Pancreas (tissue), 10 donors: Measurements from ENCODE around the gene PARP3. TPM values are rescaled to one million over a fixed set of nuclear protein-coding genes. Genes with fewer than 3 reads are reported as not detected.

ENCODE experiments used
- ATAC-seq, 4 donors: fragments of 200-7000 bp; cut with Tn5 transposase; one replicate each; pipeline versions ENCODE4 v1.8.0 to v1.9.1; 2020; ENCODE audit warnings: mild to moderate bottlenecking in 4 of 4, moderate library complexity in 4 of 4
- DNase-seq, 6 donors: peaks; one replicate each; pipeline ENCODE4 v3.0.0-alpha.2; 2020
- FAIRE-seq: peaks from 2 replicates; lab custom pipeline; 2012; peaks lifted over from hg19 to GRCh38; lab: Jason Lieb, UNC
- H3K27ac ChIP-seq, 4 donors: fragments of 200-600 bp; sonication (generic); 1 replicate in 3 of 4; 2 replicates in 1 of 4; pipeline versions ENCODE4 v1.5.0 to v1.8.0; 2020
- H3K27me3 ChIP-seq, 4 donors: fragments of 200-600 bp; one replicate each; pipeline ENCODE4 v1.8.0; 2021
- H3K36me3 ChIP-seq, 3 donors: fragments of 200-600 bp; sonication (generic) in 1 of 3; one replicate each; pipeline versions ENCODE4 v1.5.0 to v1.8.0; 2020 to 2021
- H3K4me1 ChIP-seq, 3 donors: fragments of 200-600 bp; one replicate each; pipeline ENCODE4 v1.8.0; 2021
- H3K4me3 ChIP-seq, 4 donors: fragments of 200-600 bp; sonication (generic) in 2 of 4; one replicate each; pipeline versions ENCODE4 v1.5.0 to v1.8.0; 2020 to 2021
- H3K9me3 ChIP-seq, 4 donors: fragments of 200-600 bp; one replicate each; pipeline ENCODE4 v1.8.0; 2021
- WGBS, 2 donors: extraction: QIAGEN DNeasy Blood & Tissue Kit; methylation state at CpG; one replicate each; pipeline ENCODE4 v1.1.7; 2013; 5-methylcytosine and 5-hydroxymethylcytosine counted together
- intact Hi-C, 3 donors: fragments of 100-400 bp; cut with DNase I; formaldehyde crosslinking; loops; one replicate each; pipeline versions ENCODE4 v1.11.1 to v1.14.2; 2022
- polyA plus RNA-seq, 2 donors: library from polyadenylated mRNA; stranded (reverse); fragments of 200-250 nt; gene quantifications; one replicate each; pipeline ENCODE4 v1.2.3, GENCODE V29; 2013
- total RNA-seq, 6 donors: library from RNA; stranded (reverse); fragmentation: NEBNext Ultra II Directional in 4 of 6; extraction: Animal tissue kit (Norgen Biotek cat#: 25700) in 4 of 6; gene quantifications; one replicate each; pipeline versions ENCODE4 v1.2.1 to v1.2.4, GENCODE V29; 2021 to 2023
- TF ChIP-seq, protein P1 (sequence below), 4 donors: fragments of 200-600 bp; sonication (generic) in 3 of 4; IDR thresholded peaks; one replicate each; pipeline versions ENCODE4 v1.5.0 to v1.8.0; 2021; ENCODE audit warnings: antibody characterized with exemption in 4 of 4
- donor health status: healthy with polysubstance abuse.
- donor health status: DM: no; HTN: no; CAD: no; lungs with moderate emphysema.
- donor health status: DM: no; HTN: no; CAD: no.
- donor health status: control.
- donor health status: control.
- donor health status: Bipolar disorder and iron deficiency.
- donor health status: DM: yes; HTN: yes; CAD: no.
- donor health status: DM: no; HTN: no; CAD: no.
- donor health status: DM: no; HTN: no; CAD: no.
- donor health status: DM: yes; HTN: yes; CAD: no.

PARP3 gene
- total and polyA plus RNA-seq, 8 donors: 2.1 to 8.3 (median 5.2) TPM

GRCh38 chr3:51982838-51983577, 40.8 kb downstream of the PARP3 start, which contains the start of gene ACY1:
Gene ACY1 (plus strand): TSS chr3:51983535. CDS start chr3:51984065, 530 bp downstream.
- FAIRE-seq (no peak), DNase-seq (peak; percentile 79 to 94 (median 87)), ATAC-seq (peak; percentile 86 to 90 (median 88))
- TF ChIP-seq, protein P1, sequence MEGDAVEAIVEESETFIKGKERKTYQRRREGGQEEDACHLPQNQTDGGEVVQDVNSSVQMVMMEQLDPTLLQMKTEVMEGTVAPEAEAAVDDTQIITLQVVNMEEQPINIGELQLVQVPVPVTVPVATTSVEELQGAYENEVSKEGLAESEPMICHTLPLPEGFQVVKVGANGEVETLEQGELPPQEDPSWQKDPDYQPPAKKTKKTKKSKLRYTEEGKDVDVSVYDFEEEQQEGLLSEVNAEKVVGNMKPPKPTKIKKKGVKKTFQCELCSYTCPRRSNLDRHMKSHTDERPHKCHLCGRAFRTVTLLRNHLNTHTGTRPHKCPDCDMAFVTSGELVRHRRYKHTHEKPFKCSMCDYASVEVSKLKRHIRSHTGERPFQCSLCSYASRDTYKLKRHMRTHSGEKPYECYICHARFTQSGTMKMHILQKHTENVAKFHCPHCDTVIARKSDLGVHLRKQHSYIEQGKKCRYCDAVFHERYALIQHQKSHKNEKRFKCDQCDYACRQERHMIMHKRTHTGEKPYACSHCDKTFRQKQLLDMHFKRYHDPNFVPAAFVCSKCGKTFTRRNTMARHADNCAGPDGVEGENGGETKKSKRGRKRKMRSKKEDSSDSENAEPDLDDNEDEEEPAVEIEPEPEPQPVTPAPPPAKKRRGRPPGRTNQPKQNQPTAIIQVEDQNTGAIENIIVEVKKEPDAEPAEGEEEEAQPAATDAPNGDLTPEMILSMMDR (IDR thresholded peaks at IDR 0.05): no peak
- Histone ChIP-seq H3K9me3 (no peaks in the 10 kb centered on the region), H3K27ac (peak within 1 kb of the TSS; percentile 84 to 94 (median 92)), H3K27me3 (no peaks in the 10 kb centered on the region), H3K4me1 (peaks cover 5 to 13% (median 10%) of the 10 kb centered on the region in 3 donors), H3K4me3 (peak within 1 kb of the TSS; percentile 39 to 63 (median 54)), H3K36me3 (no peaks in the 10 kb centered on the region)
- intact Hi-C loops: no loop called here
- 0 to 1% methylated on average over 61 to 68 of the region's 68 CpGs for WGBS, 2 donors

DNA sequence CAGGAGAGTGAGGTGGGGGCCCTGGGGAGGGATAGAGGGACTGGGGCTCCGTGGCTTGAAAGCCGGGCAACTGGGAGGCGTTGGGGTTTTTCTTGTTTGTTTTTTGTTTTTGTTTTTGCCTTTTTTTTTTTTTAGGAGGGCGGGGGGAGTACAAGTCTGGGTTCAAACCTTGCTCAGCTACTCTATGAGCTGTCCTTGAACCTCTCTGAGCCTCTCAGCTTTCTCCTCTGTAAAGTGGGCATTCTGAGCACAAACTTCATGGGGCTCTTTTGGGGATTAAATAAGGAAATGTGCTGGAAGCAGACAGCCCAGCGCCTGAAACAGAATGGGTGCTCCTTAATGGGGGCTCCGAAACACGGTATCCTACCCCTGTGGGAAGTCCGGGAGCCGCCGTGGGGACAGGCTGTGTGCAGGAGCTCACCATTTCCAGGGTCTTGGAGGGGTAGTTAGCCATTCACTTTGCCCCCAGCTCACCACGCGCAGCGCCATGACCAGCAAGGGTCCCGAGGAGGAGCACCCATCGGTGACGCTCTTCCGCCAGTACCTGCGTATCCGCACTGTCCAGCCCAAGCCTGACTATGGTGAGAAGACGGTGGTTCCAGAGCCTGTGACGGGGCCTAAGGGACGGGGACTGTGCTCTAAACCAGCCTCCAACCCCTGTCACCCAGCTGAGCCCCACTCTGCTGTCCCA, 41.6 kb downstream of the PARP3 start:
- TF ChIP-seq, protein P1 (IDR thresholded peaks at IDR 0.05): no peak
- intact Hi-C loops: no loop called here
- H3K36me3 ChIP-seq: no peaks in the 10 kb centered on the region
- WGBS, 2 donors: 71% methylated on average over 22 of the region's 22 CpGs
- FAIRE-seq (no peak), DNase-seq (peak in 1 of 6 donors; percentile 66), ATAC-seq (no peak)
- H3K4me1 ChIP-seq: peaks cover 5 to 13% (median 10%) of the 10 kb centered on the region in 3 donors
- H3K9me3 ChIP-seq: no peaks in the 10 kb centered on the region
- H3K27ac ChIP-seq: peak overlapping the region; percentile 84 to 94 (median 92)
- H3K4me3 ChIP-seq: peak overlapping the region; percentile 39 to 63 (median 54)
- no peaks in the 10 kb centered on the region for H3K27me3 ChIP-seq

DNA sequence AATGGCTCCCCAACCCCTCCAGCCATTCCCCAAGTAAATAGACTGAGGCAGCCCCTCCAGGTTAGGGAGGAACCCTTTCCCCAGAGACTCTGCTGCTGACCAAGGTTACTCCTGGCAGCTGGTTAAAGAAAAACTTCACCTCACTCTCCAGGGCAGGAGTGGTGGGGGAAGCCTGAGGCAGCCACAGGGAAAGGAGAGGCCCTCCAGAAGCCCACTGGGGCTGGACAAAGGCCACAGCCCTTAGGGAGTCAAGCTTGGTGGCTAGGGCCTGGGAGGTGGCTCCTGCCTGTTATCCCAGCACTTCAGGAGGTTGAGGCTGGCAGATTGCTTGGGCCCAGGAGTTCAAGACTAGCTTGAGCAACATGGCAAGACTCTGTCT, 42.1 kb downstream of the PARP3 start:
- FAIRE-seq (no peak), ATAC-seq (no peak), DNase-seq (no peak)
- Histone ChIP-seq H3K27me3 (no peaks in the 10 kb centered on the region), H3K4me3 (no peak overlapping the region), H3K27ac (peak overlapping the region in 1 of 4 donors; percentile 8), H3K36me3 (no peaks in the 10 kb centered on the region), H3K4me1 (peaks cover 5 to 13% (median 10%) of the 10 kb centered on the region in 3 donors), H3K9me3 (no peaks in the 10 kb centered on the region)
- TF ChIP-seq, protein P1 (IDR thresholded peaks at IDR 0.05): no peak
- intact Hi-C loops: no loop called here

DNA sequence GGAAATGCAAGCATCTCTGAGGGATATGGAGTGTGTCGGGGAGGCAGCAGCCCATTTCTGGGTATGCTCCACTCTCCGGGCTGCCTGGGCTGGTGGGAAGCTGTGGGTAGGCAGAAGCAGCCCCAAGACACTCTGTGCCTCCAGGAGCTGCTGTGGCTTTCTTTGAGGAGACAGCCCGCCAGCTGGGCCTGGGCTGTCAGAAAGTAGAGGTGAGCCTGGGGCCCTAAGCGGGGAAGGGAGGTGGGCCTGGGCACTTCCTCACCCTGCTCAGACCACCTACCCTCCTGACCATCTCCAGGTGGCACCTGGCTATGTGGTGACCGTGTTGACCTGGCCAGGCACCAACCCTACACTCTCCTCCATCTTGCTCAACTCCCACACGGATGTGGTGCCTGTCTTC, 42.9 kb downstream of the PARP3 start:
- peak in 2 of 6 donors; percentile 18 to 50 for DNase-seq
- WGBS, 2 donors: 86 to 87% methylated on average over 6 of the region's 6 CpGs
- H3K4me1 ChIP-seq: peaks cover 5 to 13% (median 10%) of the 10 kb centered on the region in 3 donors
- no peak for ATAC-seq
- H3K36me3 ChIP-seq: no peaks in the 10 kb centered on the region
- TF ChIP-seq, protein P1 (IDR thresholded peaks at IDR 0.05): no peak
- no peak overlapping the region for H3K27ac ChIP-seq
- no peaks in the 10 kb centered on the region for H3K9me3 ChIP-seq
- intact Hi-C loops: no loop called here
- no peaks in the 10 kb centered on the region for H3K27me3 ChIP-seq
- H3K4me3 ChIP-seq: no peak overlapping the region
- FAIRE-seq: no peak
